A673 (cell line): ENCODE results near the gene OR10G6. TPM values are rescaled to one million over a fixed set of nuclear protein-coding genes. Genes with fewer than 3 reads are reported as not detected.

Experiments used
- BruUV-seq: library from RNA; stranded (reverse); fragments of 400-500 nt; replicated peaks from 2 replicates; lab custom pipeline; 2021; lab: Mats Ljungman, UMichigan
- CTCF ChIA-PET: fragments of 300-600 bp; sonication (Branson Sonifier 250); formaldehyde crosslinking; loops from one replicate; lab custom pipeline; 2022; ENCODE audit warnings: antibody characterized with exemption; lab: Charles Lee
- POLR2A ChIA-PET: fragments of 300-600 bp; sonication (Branson Sonifier 250); formaldehyde crosslinking; loops from one replicate; lab custom pipeline; 2022; ENCODE audit warnings: antibody characterized with exemption; ENCODE audit not compliant: low non-redundant PET; lab: Charles Lee
- DNase-seq: peaks from one replicate; pipeline ENCODE4 v3.0.0-alpha.2; 2015; ENCODE audit warnings: low spot score
- H3K27ac ChIP-seq: fragments of 200-600 bp; sonication (generic); 2 replicates; pipeline ENCODE4 v1.5.1; 2016; ENCODE audit warnings: mixed run types, low read depth, mild to moderate bottlenecking, mixed read lengths, antibody characterized with exemption, low read length; ENCODE audit not compliant: poor library complexity, severe bottlenecking
- H3K27me3 ChIP-seq: fragments of 200-600 bp; sonication (generic); replicated peaks from 2 replicates; pipeline ENCODE4 v1.6.1; 2017; ENCODE audit warnings: mixed run types, low read depth, mild to moderate bottlenecking, mixed read lengths, antibody characterized with exemption, low read length; ENCODE audit not compliant: insufficient read depth, poor library complexity
- H3K36me3 ChIP-seq: fragments of 200-600 bp; sonication (generic); 2 replicates; pipeline ENCODE4 v1.6.1; 2016; ENCODE audit warnings: mixed run types, mild to moderate bottlenecking, mixed read lengths, antibody characterized with exemption, low read length; ENCODE audit not compliant: insufficient read depth, poor library complexity, severe bottlenecking
- H3K4me1 ChIP-seq: fragments of 200-600 bp; sonication (generic); 2 replicates; pipeline ENCODE4 v1.6.1; 2017; ENCODE audit warnings: mixed run types, mild to moderate bottlenecking, mixed read lengths, antibody characterized with exemption, low read length; ENCODE audit not compliant: insufficient read depth, poor library complexity, severe bottlenecking
- H3K4me3 ChIP-seq: fragments of 200-600 bp; sonication (generic); 2 replicates; pipeline ENCODE4 v1.5.1; 2016; ENCODE audit warnings: low read depth, mixed run types, mild to moderate bottlenecking, mixed read lengths, low read length; ENCODE audit not compliant: poor library complexity, severe bottlenecking
- H3K9me3 ChIP-seq: fragments of 200-600 bp; sonication (generic); 2 replicates; pipeline ENCODE4 v1.6.1; 2016; ENCODE audit warnings: mixed run types, low read depth, mild to moderate bottlenecking, mixed read lengths, antibody characterized with exemption, low read length; ENCODE audit not compliant: poor library complexity, severe bottlenecking
- CTCF ChIP-seq: fragments of 300-800, 200-600 bp; sonication (generic); conservative IDR thresholded peaks from 2 replicates; pipeline ENCODE4 v1.5.1; 2017; ENCODE audit warnings: low read depth, mild to moderate bottlenecking, antibody characterized with exemption, low read length, moderate library complexity, mixed read lengths
- EZH2 ChIP-seq: fragments of 200-600 bp; sonication (generic); IDR thresholded peaks from 2 replicates; pipeline ENCODE4 v1.6.1; 2017; ENCODE audit warnings: borderline replicate concordance, low read depth, mild to moderate bottlenecking, mixed read lengths, antibody characterized with exemption, low read length; ENCODE audit not compliant: poor library complexity, severe bottlenecking
- intact Hi-C: fragments of 100-400 bp; cut with micrococcal nuclease; formaldehyde crosslinking; loops from one replicate; pipeline ENCODE4 v1.10.0; 2022; ENCODE audit not compliant: unreplicated experiment
- total RNA-seq: library from RNA; stranded (reverse); gene quantifications from 2 replicates; pipeline ENCODE4 v1.2.3, GENCODE V29; 2021

OR10G6 gene
- total RNA-seq, 1 experiment from 2014 or later: not detected

DNA sequence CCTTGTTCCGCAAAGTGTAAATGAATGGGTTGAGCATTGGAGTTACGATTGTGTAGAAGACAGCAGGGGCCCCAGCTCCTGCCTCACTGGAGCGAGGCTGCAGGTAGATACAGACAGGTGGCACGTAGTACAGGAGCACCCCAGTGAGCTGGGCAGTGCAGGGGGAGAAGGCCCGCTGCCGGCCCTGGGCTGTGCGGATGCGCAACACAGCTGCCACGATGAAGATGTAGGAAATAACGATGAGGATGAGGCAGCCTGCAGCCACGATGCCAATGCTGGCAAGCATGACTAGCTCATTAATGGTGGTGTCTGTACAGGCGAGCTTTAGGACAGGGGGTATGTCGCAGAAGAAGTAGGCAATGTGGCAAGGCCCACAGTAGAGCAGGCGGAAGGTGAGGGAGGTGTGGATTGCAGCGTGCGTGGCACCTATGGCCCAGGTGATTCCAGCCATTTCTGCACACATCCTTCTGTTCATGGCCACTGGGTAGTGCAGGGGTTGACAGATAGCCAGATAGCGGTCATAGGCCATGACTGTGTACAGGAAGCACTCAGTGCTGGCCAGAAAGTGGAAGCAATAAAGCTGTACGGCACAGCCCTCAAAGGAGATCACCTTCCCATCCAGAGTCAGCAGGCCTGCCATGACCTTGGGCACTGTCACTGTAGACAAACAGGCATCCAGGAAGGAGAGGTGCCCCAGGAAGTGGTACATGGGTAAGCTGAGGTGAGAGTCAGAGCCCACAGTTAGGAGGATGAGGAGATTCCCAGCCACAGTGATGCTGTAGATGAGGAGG is 18.0 kb downstream of the OR10G6 start:
- no TSS peak for BruUV-seq
- no peaks in the 10 kb centered on the region for H3K4me1 ChIP-seq
- H3K9me3 ChIP-seq: no peaks in the 10 kb centered on the region
- H3K27me3 ChIP-seq: no peaks in the 10 kb centered on the region
- intact Hi-C loops: no loop called here
- H3K27ac ChIP-seq: no peak overlapping the region
- ChIA-PET POLR2A (no interaction called here), CTCF (interaction anchor here (0.6 kb wide), 1 partner anchor 432 kb away, joined by 3 read pairs; no protein-coding TSS in a partner anchor)
- TF ChIP-seq CTCF (no peak), EZH2 (no peak)
- DNase-seq: no peak
- no peaks in the 10 kb centered on the region for H3K36me3 ChIP-seq
- H3K4me3 ChIP-seq: no peak overlapping the region

DNA sequence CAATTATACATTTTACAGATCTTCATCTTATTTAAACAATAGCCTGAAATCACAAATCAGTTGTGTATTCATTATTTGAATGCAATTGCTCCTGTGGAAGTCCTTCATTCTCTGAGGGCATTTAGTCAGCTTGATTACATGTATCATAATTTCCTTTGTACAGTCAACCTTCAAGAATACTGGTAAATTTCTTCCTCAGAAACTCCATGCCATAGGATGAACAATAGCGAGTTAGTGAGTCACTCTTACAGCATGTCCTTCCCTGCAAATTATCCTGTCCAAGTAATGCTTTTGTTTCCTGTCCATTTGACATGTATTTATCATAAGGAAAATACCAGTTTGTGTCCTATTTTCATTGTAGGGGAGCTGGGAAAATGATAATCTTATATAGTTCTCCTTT is 21.1 kb downstream of the OR10G6 start:
- peak; percentile 53 for DNase-seq
- no peaks in the 10 kb centered on the region for H3K9me3 ChIP-seq
- no TSS peak for BruUV-seq
- TF ChIP-seq EZH2: no peak
- TF ChIP-seq CTCF: no peak
- H3K27me3 ChIP-seq: no peaks in the 10 kb centered on the region
- H3K36me3 ChIP-seq: no peaks in the 10 kb centered on the region
- POLR2A ChIA-PET: no interaction called here
- CTCF ChIA-PET: no interaction called here
- no peak overlapping the region for H3K4me3 ChIP-seq
- intact Hi-C loops: no loop called here
- H3K4me1 ChIP-seq: no peaks in the 10 kb centered on the region
- no peak overlapping the region for H3K27ac ChIP-seq

DNA sequence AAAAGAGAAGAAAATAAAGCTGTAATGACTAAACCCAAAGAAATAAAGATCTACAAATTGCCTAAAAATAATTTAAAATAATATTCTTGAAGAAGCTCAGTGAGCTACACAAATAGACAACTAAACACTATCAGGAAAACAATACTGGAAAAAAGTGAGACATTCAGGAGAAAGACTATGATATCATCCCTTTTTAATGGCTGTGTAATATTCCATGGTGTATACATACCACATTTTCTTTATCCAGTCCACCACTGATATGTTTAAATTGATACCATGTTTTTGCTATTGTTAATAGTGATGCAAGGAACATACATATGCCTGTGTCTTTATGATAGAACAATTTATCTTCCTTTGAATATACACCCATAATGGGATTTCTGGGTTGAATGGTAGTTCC is 38.2 kb downstream of the OR10G6 start:
- Histone ChIP-seq H3K4me1 (no peaks in the 10 kb centered on the region), H3K9me3 (no peaks in the 10 kb centered on the region), H3K4me3 (no peak overlapping the region), H3K27ac (no peak overlapping the region), H3K27me3 (no peaks in the 10 kb centered on the region), H3K36me3 (no peaks in the 10 kb centered on the region)
- no peak for DNase-seq
- ChIA-PET CTCF (no interaction called here), POLR2A (no interaction called here)
- BruUV-seq: no TSS peak
- intact Hi-C loops: no loop called here
- no peak for TF ChIP-seq EZH2
- no peak for TF ChIP-seq CTCF
